Measurements from ENCODE around the gene NDUFA7.
"Not testable (repeated sequence)": the region's sequence is repeated elsewhere in the genome, so short reads cannot be mapped to it uniquely, and the experiment has no call there.

NDUFA7 gene

GRCh38 chr19:8264248-8264647, 56.9 kb downstream of the NDUFA7 start:
- not testable (repeated sequence) for DNase-seq (ENCODE audit: low spot score)

GRCh38 chr19:8262431-8262830, 58.7 kb downstream of the NDUFA7 start:
- no peak for DNase-seq (ENCODE audit: low spot score)

GRCh38 chr19:8261881-8262280, 59.3 kb downstream of the NDUFA7 start:
- no peak for DNase-seq (ENCODE audit: low spot score)

- DNase-seq (ENCODE audit: low spot score) = no peak
These were observed 59.8 kb downstream of the NDUFA7 start for GRCh38 chr19:8261347-8261746.

Data from NAMALWA (cell line).